ENCODE measurements around the gene ALK.

DNA sequence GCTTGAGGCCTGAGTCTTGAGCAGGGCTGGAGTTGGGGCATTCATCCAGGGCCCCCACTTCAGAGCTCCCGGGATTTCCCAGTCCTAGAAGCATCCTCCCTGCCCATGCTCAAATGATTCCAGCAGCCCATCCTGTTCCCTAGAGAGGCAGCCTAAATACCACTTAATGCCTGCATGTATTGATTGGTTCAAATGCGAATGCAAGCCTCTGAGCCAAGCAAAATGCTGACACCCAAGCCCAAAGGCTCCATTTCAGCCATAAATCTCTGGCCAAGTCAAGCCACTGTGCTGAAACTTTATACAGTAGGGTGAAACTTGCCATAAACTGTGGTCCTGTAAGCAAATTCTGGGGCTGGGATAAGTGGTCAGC is 526.4 kb downstream of the ALK start:
- TF ChIP-seq CTCF (IDR thresholded peaks at IDR 0.05): no peak
- no peak for TF ChIP-seq POLR2A (IDR thresholded peaks at IDR 0.05; ENCODE audit: low read depth)

Data from esophagus muscularis mucosa (tissue), 3 donors.